ENCODE data around the gene JAG2. TPM values are rescaled to one million over a fixed set of nuclear protein-coding genes. Genes with fewer than 3 reads are reported as not detected.

JAG2 gene
- polyA plus RNA-seq, 3 donors, result 8.8 to 33.1 (median 19.0) TPM

GRCh38 chr14:105187935-105188524 lies 19.5 kb upstream of the JAG2 start:
- no peak overlapping the region for H3K27ac ChIP-seq (ENCODE audit: low read depth, low read length)
- 57 to 82% (median 75%) methylated on average over 14 of the region's 14 CpGs for WGBS, 3 donors

GRCh38 chr14:105187116-105187515 lies 18.5 kb upstream of the JAG2 start:
- WGBS, 3 donors, result 32 to 76% (median 63%) methylated on average over 4 of the region's 4 CpGs
- no peak overlapping the region for H3K27ac ChIP-seq (ENCODE audit: low read depth, low read length)

- 30 to 49% (median 32%) methylated on average over 4 of the region's 4 CpGs for WGBS, 3 donors
- H3K27ac ChIP-seq (ENCODE audit: low read depth, low read length), result no peak overlapping the region
Measured at GRCh38 chr14:105185973-105186372, 17.4 kb upstream of the JAG2 start.

GRCh38 chr14:105185001-105185400 lies 16.4 kb upstream of the JAG2 start:
- WGBS, 3 donors, result 79 to 82% (median 81%) methylated on average over 18 of the region's 18 CpGs
- no peak overlapping the region for H3K27ac ChIP-seq (ENCODE audit: low read depth, low read length)

GRCh38 chr14:105184461-105184860 lies 15.9 kb upstream of the JAG2 start:
- H3K27ac ChIP-seq (ENCODE audit: low read depth, low read length), result no peak overlapping the region
- WGBS, 3 donors, result 64 to 73% (median 67%) methylated on average over 9 of the region's 9 CpGs

- 56 to 81% (median 60%) methylated on average over 24 to 25 of the region's 25 CpGs for WGBS, 3 donors
- no peak overlapping the region for H3K27ac ChIP-seq (ENCODE audit: low read depth, low read length)
Measured at GRCh38 chr14:105182296-105183020, 13.9 kb upstream of the JAG2 start.

GRCh38 chr14:105181549-105182295 lies 13.1 kb upstream of the JAG2 start:
- H3K27ac ChIP-seq (ENCODE audit: low read depth, low read length), result no peak overlapping the region

GRCh38 chr14:105180592-105181548 lies 12.3 kb upstream of the JAG2 start, which contains the start of gene NUDT14:
Gene NUDT14, minus strand, starts transcription at chr14:105181312. Its CDS starts 103 bp downstream, at chr14:105181209.
- no peak within 1 kb of the TSS for H3K27ac ChIP-seq (ENCODE audit: low read depth, low read length)
- 1 to 2% (median 2%) methylated on average over 17 to 104 of the region's 106 CpGs for WGBS, 3 donors

More at GRCh38 chr14:105181549-105182295, 13.1 kb upstream of the JAG2 start:
- WGBS, 3 donors, result 44 to 53% (median 47%) methylated on average over 18 to 21 of the region's 21 CpGs

GRCh38 chr14:105179191-105179590 lies 10.6 kb upstream of the JAG2 start:
- WGBS, 3 donors, result 86 to 90% (median 87%) methylated on average over 13 of the region's 13 CpGs

GRCh38 chr14:105178868-105179140 lies 10.2 kb upstream of the JAG2 start:
- 92 to 94% (median 93%) methylated on average over 11 of the region's 11 CpGs for WGBS, 3 donors
- no peak overlapping the region for H3K27ac ChIP-seq (ENCODE audit: low read depth, low read length)

More at GRCh38 chr14:105179191-105179590, 10.6 kb upstream of the JAG2 start:
- no peak overlapping the region for H3K27ac ChIP-seq (ENCODE audit: low read depth, low read length)

GRCh38 chr14:105178069-105178867 lies 9.7 kb upstream of the JAG2 start:
- no peak overlapping the region for H3K27ac ChIP-seq (ENCODE audit: low read depth, low read length)
- WGBS, 3 donors, result 84 to 89% (median 88%) methylated on average over 19 of the region's 19 CpGs

GRCh38 chr14:105177082-105177481 lies 8.5 kb upstream of the JAG2 start:
- 31 to 74% (median 68%) methylated on average over 9 to 11 of the region's 11 CpGs for WGBS, 3 donors
- no peak overlapping the region for H3K27ac ChIP-seq (ENCODE audit: low read depth, low read length)

- WGBS, 3 donors, result 63 to 69% (median 67%) methylated on average over 15 of the region's 15 CpGs
- no peak overlapping the region for H3K27ac ChIP-seq (ENCODE audit: low read depth, low read length)
Measured at GRCh38 chr14:105176513-105176912, 7.9 kb upstream of the JAG2 start.

- no peak overlapping the region for H3K27ac ChIP-seq (ENCODE audit: low read depth, low read length)
- 39 to 76% (median 41%) methylated on average over 25 to 32 of the region's 32 CpGs for whole genome bisulfite sequencing, 3 donors
Measured at GRCh38 chr14:105173901-105174894, 5.6 kb upstream of the JAG2 start.

- no peak overlapping the region for H3K27ac ChIP-seq (ENCODE audit: low read depth, low read length)
- 90 to 94% (median 93%) methylated on average over 13 of the region's 13 CpGs for WGBS, 3 donors
Measured at GRCh38 chr14:105173145-105173544, 4.6 kb upstream of the JAG2 start.

- 56 to 67% (median 65%) methylated on average over 6 to 7 of the region's 7 CpGs for WGBS, 3 donors
Measured at GRCh38 chr14:105172476-105172875, 3.9 kb upstream of the JAG2 start.

More at GRCh38 chr14:105172476-105172875, 3.9 kb upstream of the JAG2 start:
- H3K27ac ChIP-seq (ENCODE audit: low read depth, low read length), result no peak overlapping the region
